Measurements from ENCODE around the gene SLC4A4.

SLC4A4 gene

GRCh38 chr4:71338846-71339593 lies at the start of gene SLC4A4:
SLC4A4 (plus strand) TSS chr4:71339020.
- DNase-seq (ENCODE audit: extremely low read depth in 1 of 2, low read depth in 1 of 2): no peak

- DNase-seq (ENCODE audit: extremely low read depth in 1 of 2, low read depth in 1 of 2): no peak
Measured at GRCh38 chr4:71290074-71290473, 48.7 kb upstream of the SLC4A4 start.

GRCh38 chr4:71290476-71290875 lies 48.3 kb upstream of the SLC4A4 start:
- no peak for DNase-seq (ENCODE audit: extremely low read depth in 1 of 2, low read depth in 1 of 2)

GRCh38 chr4:71292228-71292627 lies 46.6 kb upstream of the SLC4A4 start:
- no peak for DNase-seq (ENCODE audit: extremely low read depth in 1 of 2, low read depth in 1 of 2)

- DNase-seq (ENCODE audit: extremely low read depth in 1 of 2, low read depth in 1 of 2): no peak
Measured at GRCh38 chr4:71293705-71294104, 45.1 kb upstream of the SLC4A4 start.

- DNase-seq (ENCODE audit: extremely low read depth in 1 of 2, low read depth in 1 of 2): no peak
Measured at GRCh38 chr4:71294301-71294700, 44.5 kb upstream of the SLC4A4 start.

GRCh38 chr4:71296945-71297344 lies 41.9 kb upstream of the SLC4A4 start:
- no peak for DNase-seq (ENCODE audit: extremely low read depth in 1 of 2, low read depth in 1 of 2)

GRCh38 chr4:71300362-71300761 lies 38.5 kb upstream of the SLC4A4 start:
- no peak for DNase-seq (ENCODE audit: extremely low read depth in 1 of 2, low read depth in 1 of 2)

GRCh38 chr4:71300964-71301363 lies 37.9 kb upstream of the SLC4A4 start:
- no peak for DNase-seq (ENCODE audit: extremely low read depth in 1 of 2, low read depth in 1 of 2)

- DNase-seq (ENCODE audit: extremely low read depth in 1 of 2, low read depth in 1 of 2): no peak
Measured at GRCh38 chr4:71303287-71303686, 35.5 kb upstream of the SLC4A4 start.

GRCh38 chr4:71303850-71304249 lies 35.0 kb upstream of the SLC4A4 start:
- no peak for DNase-seq (ENCODE audit: extremely low read depth in 1 of 2, low read depth in 1 of 2)

GRCh38 chr4:71304289-71304850 lies 34.5 kb upstream of the SLC4A4 start:
- DNase-seq (ENCODE audit: extremely low read depth in 1 of 2, low read depth in 1 of 2): no peak

GRCh38 chr4:71307729-71308128 lies 31.1 kb upstream of the SLC4A4 start:
- DNase-seq (ENCODE audit: extremely low read depth in 1 of 2, low read depth in 1 of 2): no peak

GRCh38 chr4:71322425-71322824 lies 16.4 kb upstream of the SLC4A4 start:
- no peak for DNase-seq (ENCODE audit: extremely low read depth in 1 of 2, low read depth in 1 of 2)

- DNase-seq (ENCODE audit: extremely low read depth in 1 of 2, low read depth in 1 of 2): no peak
Measured at GRCh38 chr4:71333368-71333767, 5.5 kb upstream of the SLC4A4 start.

- no peak for DNase-seq (ENCODE audit: extremely low read depth in 1 of 2, low read depth in 1 of 2)
Measured at GRCh38 chr4:71333960-71334359, 4.9 kb upstream of the SLC4A4 start.

- DNase-seq (ENCODE audit: extremely low read depth in 1 of 2, low read depth in 1 of 2): no peak
Measured at GRCh38 chr4:71334465-71334882, 4.3 kb upstream of the SLC4A4 start.

GRCh38 chr4:71343670-71344466 lies 5.0 kb downstream of the SLC4A4 start:
- DNase-seq (ENCODE audit: extremely low read depth in 1 of 2, low read depth in 1 of 2): no peak

- DNase-seq (ENCODE audit: extremely low read depth in 1 of 2, low read depth in 1 of 2): no peak
Measured at GRCh38 chr4:71346710-71347109, 7.9 kb downstream of the SLC4A4 start.

GRCh38 chr4:71348586-71348985 lies 9.8 kb downstream of the SLC4A4 start:
- DNase-seq (ENCODE audit: extremely low read depth in 1 of 2, low read depth in 1 of 2): no peak

GRCh38 chr4:71355045-71355444 lies 16.2 kb downstream of the SLC4A4 start:
- DNase-seq (ENCODE audit: extremely low read depth in 1 of 2, low read depth in 1 of 2): no peak

GRCh38 chr4:71355971-71356370 lies 17.2 kb downstream of the SLC4A4 start:
- no peak for DNase-seq (ENCODE audit: extremely low read depth in 1 of 2, low read depth in 1 of 2)

Data from activated CD8-positive, alpha-beta memory T cell treated with anti-CD3 and anti-CD28 coated beads for 1 hour (primary cell).